Measurements from ENCODE around the gene PNLIPRP1. TPM values are rescaled to one million over a fixed set of nuclear protein-coding genes. Genes with fewer than 3 reads are reported as not detected.

Gene PNLIPRP1
- total and polyA plus RNA-seq, 2 of the 4 experiments (the other 2 are of a cell fraction) = not detected

DNA sequence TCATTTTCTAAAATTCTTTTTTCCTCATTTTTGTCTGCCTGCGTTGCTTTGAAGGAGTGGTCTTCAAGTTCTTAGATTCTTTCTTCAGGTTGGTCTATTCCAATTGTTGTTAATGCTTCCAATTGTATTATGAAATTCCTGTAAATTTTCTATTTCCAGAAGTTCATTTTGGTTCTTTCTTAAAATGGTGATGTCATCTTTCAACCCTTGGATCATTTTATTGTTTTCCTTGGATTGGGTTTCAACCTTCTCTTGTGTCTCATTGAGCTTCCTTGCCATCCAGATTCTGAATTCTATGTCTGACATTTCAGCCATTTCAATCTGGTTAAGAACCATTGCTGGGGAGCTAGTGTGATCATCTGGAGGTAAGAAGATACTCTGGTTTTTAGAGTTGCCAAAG is 63.1 kb downstream of the PNLIPRP1 start:
- H3K9me1 ChIP-seq (ENCODE audit: insufficient read depth, low read length) = no peaks in the 10 kb centered on the region
- H2BK20ac ChIP-seq (ENCODE audit: low read depth, low read length) = no peak overlapping the region
- H2AFZ ChIP-seq (replicated peaks; ENCODE audit: low read length, poor library complexity) = no peak overlapping the region
- H3K9me3 ChIP-seq (ENCODE audit: control insufficient read depth, insufficient read depth, low read length) = no peaks in the 10 kb centered on the region
- no peaks in the 10 kb centered on the region for H3K36me3 ChIP-seq (ENCODE audit: control insufficient read depth, insufficient read depth, low read length)
- no peak overlapping the region for H4K91ac ChIP-seq (ENCODE audit: insufficient read depth, low read depth, low read length)
- no peak overlapping the region for H2BK15ac ChIP-seq (ENCODE audit: low read depth, low read length)
- no peak overlapping the region for H2BK120ac ChIP-seq (ENCODE audit: low read depth, low read length)
- H3K18ac ChIP-seq (ENCODE audit: low read depth, low read length) = no peak overlapping the region
- no peak overlapping the region for H3K27ac ChIP-seq (ENCODE audit: insufficient read depth, low read length)
- in situ Hi-C loops (cut with MboI; ENCODE audit: low sequenced_read_pairs) = no loop called here
- WGBS, 2 experiments (ENCODE audit: extremely low coverage in 2 of 2, insufficient read length in 1 of 2) = no CpG with 5 or more reads among the region's 1 CpG
- H4K8ac ChIP-seq (ENCODE audit: low read depth in 2 of 2, low read length in 2 of 2) = no peak overlapping the region
- TF ChIP-seq POLR2A (IDR thresholded peaks at IDR 0.05; ENCODE audit: low read depth, low read length) (no peak), CHD1 (IDR thresholded peaks at IDR 0.05; ENCODE audit: low read depth, low read length) (no peak), MAZ (IDR thresholded peaks at IDR 0.05; ENCODE audit: borderline replicate concordance, low read depth, low read length) (no peak), NFE2L2 (IDR thresholded peaks at IDR 0.05; ENCODE audit: low read depth, low read length) (no peak), MAFK (IDR thresholded peaks at IDR 0.05; ENCODE audit: low read depth, low read length) (no peak), RCOR1 (IDR thresholded peaks at IDR 0.05; ENCODE audit: insufficient replicate concordance, low read length) (no peak), RFX5 (IDR thresholded peaks at IDR 0.05; ENCODE audit: low read depth, low read length) (no peak), CEBPB (IDR thresholded peaks at IDR 0.05; ENCODE audit: low read depth, low read length) (no peak), RAD21 (IDR thresholded peaks at IDR 0.05; ENCODE audit: low read length) (no peak), FOS (IDR thresholded peaks at IDR 0.05; ENCODE audit: low read depth, low read length) (no peak), MXI1 (IDR thresholded peaks at IDR 0.05; ENCODE audit: borderline replicate concordance, low read depth, low read length) (no peak), BHLHE40 (IDR thresholded peaks at IDR 0.05; ENCODE audit: low read depth, low read length) (no peak), SMC3 (IDR thresholded peaks at IDR 0.05; ENCODE audit: low read depth, low read length) (no peak)
- TF ChIP-seq, protein P1, sequence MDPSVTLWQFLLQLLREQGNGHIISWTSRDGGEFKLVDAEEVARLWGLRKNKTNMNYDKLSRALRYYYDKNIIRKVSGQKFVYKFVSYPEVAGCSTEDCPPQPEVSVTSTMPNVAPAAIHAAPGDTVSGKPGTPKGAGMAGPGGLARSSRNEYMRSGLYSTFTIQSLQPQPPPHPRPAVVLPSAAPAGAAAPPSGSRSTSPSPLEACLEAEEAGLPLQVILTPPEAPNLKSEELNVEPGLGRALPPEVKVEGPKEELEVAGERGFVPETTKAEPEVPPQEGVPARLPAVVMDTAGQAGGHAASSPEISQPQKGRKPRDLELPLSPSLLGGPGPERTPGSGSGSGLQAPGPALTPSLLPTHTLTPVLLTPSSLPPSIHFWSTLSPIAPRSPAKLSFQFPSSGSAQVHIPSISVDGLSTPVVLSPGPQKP (IDR thresholded peaks at IDR 0.05; ENCODE audit: borderline replicate concordance, low read depth, low read length) = no peak
- TF ChIP-seq, protein P2, sequence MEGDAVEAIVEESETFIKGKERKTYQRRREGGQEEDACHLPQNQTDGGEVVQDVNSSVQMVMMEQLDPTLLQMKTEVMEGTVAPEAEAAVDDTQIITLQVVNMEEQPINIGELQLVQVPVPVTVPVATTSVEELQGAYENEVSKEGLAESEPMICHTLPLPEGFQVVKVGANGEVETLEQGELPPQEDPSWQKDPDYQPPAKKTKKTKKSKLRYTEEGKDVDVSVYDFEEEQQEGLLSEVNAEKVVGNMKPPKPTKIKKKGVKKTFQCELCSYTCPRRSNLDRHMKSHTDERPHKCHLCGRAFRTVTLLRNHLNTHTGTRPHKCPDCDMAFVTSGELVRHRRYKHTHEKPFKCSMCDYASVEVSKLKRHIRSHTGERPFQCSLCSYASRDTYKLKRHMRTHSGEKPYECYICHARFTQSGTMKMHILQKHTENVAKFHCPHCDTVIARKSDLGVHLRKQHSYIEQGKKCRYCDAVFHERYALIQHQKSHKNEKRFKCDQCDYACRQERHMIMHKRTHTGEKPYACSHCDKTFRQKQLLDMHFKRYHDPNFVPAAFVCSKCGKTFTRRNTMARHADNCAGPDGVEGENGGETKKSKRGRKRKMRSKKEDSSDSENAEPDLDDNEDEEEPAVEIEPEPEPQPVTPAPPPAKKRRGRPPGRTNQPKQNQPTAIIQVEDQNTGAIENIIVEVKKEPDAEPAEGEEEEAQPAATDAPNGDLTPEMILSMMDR (conservative IDR thresholded peaks at IDR 0.05; ENCODE audit: low read depth, low read length) = no peak
- TF ChIP-seq, protein P3, sequence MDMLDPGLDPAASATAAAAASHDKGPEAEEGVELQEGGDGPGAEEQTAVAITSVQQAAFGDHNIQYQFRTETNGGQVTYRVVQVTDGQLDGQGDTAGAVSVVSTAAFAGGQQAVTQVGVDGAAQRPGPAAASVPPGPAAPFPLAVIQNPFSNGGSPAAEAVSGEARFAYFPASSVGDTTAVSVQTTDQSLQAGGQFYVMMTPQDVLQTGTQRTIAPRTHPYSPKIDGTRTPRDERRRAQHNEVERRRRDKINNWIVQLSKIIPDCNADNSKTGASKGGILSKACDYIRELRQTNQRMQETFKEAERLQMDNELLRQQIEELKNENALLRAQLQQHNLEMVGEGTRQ (IDR thresholded peaks at IDR 0.05; ENCODE audit: low read depth, low read length) = no peak
- no peak overlapping the region for H3K4ac ChIP-seq (ENCODE audit: low read depth, low read length)
- no TSS peak for BruUV-seq (replicated peaks)
- no peak overlapping the region for H3K23ac ChIP-seq (ENCODE audit: low read depth, low read length)
- ChIA-PET POLR2A (ENCODE audit: unreplicated experiment) (no interaction called here), CTCF (no interaction called here)
- dilution Hi-C loops (cut with HindIII; ENCODE audit: low sequenced_read_pairs, unreplicated experiment) = no loop called here
- H3K27me3 ChIP-seq (ENCODE audit: control insufficient read depth, insufficient read depth, low read length) = peaks cover 2% of the 10 kb centered on the region; the same call in 1 of the 2 replicates
- no peak overlapping the region for H4K5ac ChIP-seq (ENCODE audit: low read depth, low read length)
- no peak overlapping the region for H3K14ac ChIP-seq (replicated peaks; ENCODE audit: low read depth, low read length)
- no peaks in the 10 kb centered on the region for H4K20me1 ChIP-seq (ENCODE audit: insufficient read depth, low read length)
- H3K56ac ChIP-seq (ENCODE audit: extremely low read depth, insufficient read depth, low read length) = no peak overlapping the region
- no peaks in the 10 kb centered on the region for H3K4me1 ChIP-seq (ENCODE audit: control insufficient read depth, insufficient read depth, low read length)
- H3K79me1 ChIP-seq (ENCODE audit: low read depth in 1 of 2, low read length in 2 of 2) = no peaks in the 10 kb centered on the region
- ATAC-seq (ENCODE audit: low read depth) (no peak), DNase-seq (no peak)
- H2AK5ac ChIP-seq (ENCODE audit: low read depth, low read length) = no peak overlapping the region
- no peak overlapping the region for H3K9ac ChIP-seq (ENCODE audit: low read depth, low read length)
- H3K4me2 ChIP-seq (ENCODE audit: low read depth, low read length) = no peak overlapping the region
- intact Hi-C loops (cut with micrococcal nuclease) = no loop called here
- H2AK9ac ChIP-seq (replicated peaks; ENCODE audit: low read depth, low read length, poor library complexity) = no peak overlapping the region
- H3K4me3 ChIP-seq (ENCODE audit: insufficient read depth, low read depth, low read length) = no peak overlapping the region
- no peak overlapping the region for H2BK5ac ChIP-seq (ENCODE audit: low read depth, low read length, poor library complexity, severe bottlenecking)

Data from IMR-90 (cell line).